A549 (cell line): ENCODE data around the gene PADI2. TPM values are rescaled to one million over a fixed set of nuclear protein-coding genes. Genes with fewer than 3 reads are reported as not detected.

Experiments
- ATAC-seq, 2 experiments: fragments of 200-7000 bp in 1 of 2; fragments of >200 bp in 1 of 2; cut with Nextera tagmentation in 1 of 2; cut with Tn5 transposase in 1 of 2; 3 replicates each; pipeline versions ENCODE4 v1.8.0 to v1.9.1; 2018 to 2020; ENCODE audit warnings: mild to moderate bottlenecking in 1 of 2, moderate library complexity in 1 of 2
- CTCF ChIA-PET: fragments of 300-600 bp; sonication (Branson Sonifier 250); formaldehyde crosslinking; extraction: SDS; loops from one replicate; lab custom pipeline; 2021; ENCODE audit warnings: antibody characterized with exemption, inconsistent platforms; lab: Yijun Ruan, JAX
- POLR2A ChIA-PET: fragments of 350-600 bp; formaldehyde crosslinking; extraction: SDS; loops from one replicate; lab custom pipeline; 2021; ENCODE audit warnings: antibody characterized with exemption, inconsistent platforms; lab: Yijun Ruan, JAX
- DNase-seq, 2 experiments: peaks; one replicate each; pipeline versions ENCODE4 v3.0.0 to v3.0.0-alpha.2; 2011 to 2016; ENCODE audit warnings: low read depth in 1 of 2, low spot score in 1 of 2
- FAIRE-seq: peaks from 2 replicates; lab custom pipeline; 2011; peaks lifted over from hg19 to GRCh38; lab: Jason Lieb, UNC
- H3K27ac ChIP-seq, 2 experiments: fragments of >200 bp; sonication (Bioruptor Twin); formaldehyde crosslinking; 3 replicates each; pipeline ENCODE4 v1.5.1; 2016 to 2017
- H3K4me1 ChIP-seq: fragments of >200 bp; sonication (Bioruptor Twin); formaldehyde crosslinking; 3 replicates; pipeline ENCODE4 v1.6.1; 2016
- H3K4me2 ChIP-seq: fragments of >200 bp; sonication (Bioruptor Twin); formaldehyde crosslinking; 3 replicates; pipeline ENCODE4 v1.6.1; 2016
- H3K4me3 ChIP-seq: fragments of >200 bp; sonication (Bioruptor Twin); formaldehyde crosslinking; 3 replicates; pipeline ENCODE4 v1.5.1; 2016
- H3K9me3 ChIP-seq: fragments of >200 bp; sonication (Bioruptor Twin); formaldehyde crosslinking; 3 replicates; pipeline ENCODE4 v1.6.1; 2016
- BHLHE40 ChIP-seq: IDR thresholded peaks from 2 replicates; pipeline ENCODE4 v1.6.1; 2012; ENCODE audit warnings: low read depth, low read length, inconsistent platforms
- CBX8 ChIP-seq: fragments of 200-600 bp; sonication (generic); IDR thresholded peaks from 2 replicates; pipeline ENCODE4 v1.6.1; 2016
- CEBPB ChIP-seq, 2 experiments: fragments of >200 bp in 1 of 2; sonication (Bioruptor Twin) in 1 of 2; formaldehyde crosslinking in 1 of 2; IDR thresholded peaks; 2 replicates each; pipeline ENCODE4 v1.6.1; 2012 to 2016
- CHD4 ChIP-seq: fragments of 200-600 bp; sonication (generic); IDR thresholded peaks from 2 replicates; pipeline ENCODE4 v1.6.1; 2016; ENCODE audit warnings: antibody characterized with exemption, mild to moderate bottlenecking, borderline replicate concordance
- EHF ChIP-seq: fragments of 250-450 bp; sonication (Bioruptor Pico); IDR thresholded peaks from 2 replicates; pipeline ENCODE4 v1.5.0; 2020; ENCODE audit warnings: mild to moderate bottlenecking
- EHMT2 ChIP-seq: fragments of 200-600 bp; sonication (generic); IDR thresholded peaks from 2 replicates; pipeline ENCODE4 v1.6.1; 2016; ENCODE audit warnings: antibody characterized with exemption, low read depth, mild to moderate bottlenecking, moderate library complexity
- ESRRA ChIP-seq: fragments of 150-350 bp; IDR thresholded peaks from 2 replicates; pipeline ENCODE4 v1.6.1; 2014; ENCODE audit warnings: mild to moderate bottlenecking, low read length, borderline replicate concordance
- HDAC2 ChIP-seq: fragments of 200-600 bp; sonication (generic); IDR thresholded peaks from 2 replicates; pipeline ENCODE4 v1.6.1; 2016
- HOXB5 ChIP-seq: fragments of 250-450 bp; sonication (Bioruptor Pico); IDR thresholded peaks from 2 replicates; pipeline ENCODE4 v1.5.0; 2020; ENCODE audit warnings: mild to moderate bottlenecking, moderate library complexity
- JUN ChIP-seq, 2 experiments: fragments of >200 bp; sonication (Bioruptor Twin); formaldehyde crosslinking; IDR thresholded peaks; 2 replicates in 1 of 2; 3 replicates in 1 of 2; pipeline ENCODE4 v1.6.1; 2016 to 2017
- KDM5A ChIP-seq: fragments of 200-600 bp; sonication (generic); IDR thresholded peaks from 2 replicates; pipeline ENCODE4 v1.6.1; 2016; ENCODE audit warnings: antibody characterized with exemption, mild to moderate bottlenecking
- NR3C1 ChIP-seq: fragments of >200 bp; sonication (Bioruptor Twin); formaldehyde crosslinking; IDR thresholded peaks from 3 replicates; pipeline ENCODE4 v1.6.1; 2017
- PHF8 ChIP-seq: fragments of 200-600 bp; sonication (generic); IDR thresholded peaks from 2 replicates; pipeline ENCODE4 v1.6.1; 2016; ENCODE audit warnings: low read depth, mild to moderate bottlenecking, antibody characterized with exemption, moderate library complexity, borderline replicate concordance
- POLR2A ChIP-seq: IDR thresholded peaks from 2 replicates; pipeline ENCODE4 v1.6.1; 2012; ENCODE audit warnings: mild to moderate bottlenecking, low read length
- RAD21 ChIP-seq, 2 experiments: fragments of >200 bp in 1 of 2; sonication (Bioruptor Twin) in 1 of 2; formaldehyde crosslinking in 1 of 2; IDR thresholded peaks in 1 of 2; conservative IDR thresholded peaks in 1 of 2; 2 replicates in 1 of 2; 3 replicates in 1 of 2; pipeline ENCODE4 v1.6.1; 2012 to 2018; ENCODE audit warnings: inconsistent platforms in 1 of 2
- RCOR1 ChIP-seq: fragments of 150-350 bp; IDR thresholded peaks from 2 replicates; pipeline ENCODE4 v1.6.1; 2014; ENCODE audit warnings: antibody characterized with exemption, low read length, low read depth
- RFX5 ChIP-seq: fragments of 450-650 bp; IDR thresholded peaks from 2 replicates; pipeline ENCODE4 v1.7.1; 2014; ENCODE audit warnings: antibody characterized with exemption, mild to moderate bottlenecking, moderate library complexity
- SMC3 ChIP-seq: fragments of >200 bp; sonication (Bioruptor Twin); formaldehyde crosslinking; IDR thresholded peaks from 3 replicates; pipeline ENCODE4 v1.6.1; 2018; ENCODE audit warnings: inconsistent platforms
- TP53 ChIP-seq: fragments of 250-450 bp; sonication (Bioruptor Pico); IDR thresholded peaks from 2 replicates; pipeline ENCODE4 v1.5.0; 2021; ENCODE audit warnings: mild to moderate bottlenecking, moderate library complexity
- ZC3H11A ChIP-seq: fragments of 450-650 bp; IDR thresholded peaks from 2 replicates; pipeline ENCODE4 v1.6.1; 2014; ENCODE audit warnings: antibody characterized with exemption, mild to moderate bottlenecking
- ZFP36 ChIP-seq: fragments of 450-650 bp; IDR thresholded peaks from 2 replicates; pipeline ENCODE4 v1.6.1; 2014; ENCODE audit warnings: borderline replicate concordance; ENCODE audit not compliant: partially characterized antibody
- ZSCAN20 ChIP-seq: fragments of 250-450 bp; sonication (Bioruptor Pico); IDR thresholded peaks from 2 replicates; pipeline ENCODE4 v1.8.0; 2022; ENCODE audit warnings: mild to moderate bottlenecking, moderate library complexity
- WGBS: methylation state at CpG from one replicate; pipeline ENCODE4 v1.1.6; 2017; ENCODE audit errors: missing lambda C conversion rate; 5-methylcytosine and 5-hydroxymethylcytosine counted together
- polyA plus RNA-seq, 4 experiments: library from polyadenylated mRNA; depleted of rRNA in 3 of 4; stranded (reverse); fragments of >200 nt; fragmentation: RNase III in 1 of 4; extraction: RNeasy Plus Mini Kit Qiagen cat#74134 plus additional on column Dnase treatment in 1 of 4; gene quantifications; 2 replicates in 3 of 4; 3 replicates in 1 of 4; pipeline ENCODE4 v1.2.3, GENCODE V29; 2011 to 2017
- TF ChIP-seq, protein P1 (sequence below): fragments of >200 bp; sonication (Bioruptor Twin); formaldehyde crosslinking; IDR thresholded peaks from 3 replicates; pipeline ENCODE4 v1.5.1; 2016
- TF ChIP-seq, protein P2 (sequence below): IDR thresholded peaks from 2 replicates; pipeline ENCODE4 v1.6.1; 2012
- TF ChIP-seq, protein P3 (sequence below): IDR thresholded peaks from 2 replicates; pipeline ENCODE4 v1.6.1; 2012
- TF ChIP-seq, protein P4 (sequence below): fragments of 200-600 bp; sonication (generic); IDR thresholded peaks from 2 replicates; pipeline ENCODE4 v1.6.1; 2016; ENCODE audit warnings: antibody characterized with exemption, mild to moderate bottlenecking, moderate library complexity
- TF ChIP-seq, protein P5 (sequence below): fragments of 450-650 bp; IDR thresholded peaks from 2 replicates; pipeline ENCODE4 v1.6.1; 2014; ENCODE audit warnings: antibody characterized with exemption

The PADI2 gene
- polyA plus RNA-seq, 2 of the 4 experiments (the other 2 are of a cell fraction), result 1.1 to 1.3 TPM

DNA sequence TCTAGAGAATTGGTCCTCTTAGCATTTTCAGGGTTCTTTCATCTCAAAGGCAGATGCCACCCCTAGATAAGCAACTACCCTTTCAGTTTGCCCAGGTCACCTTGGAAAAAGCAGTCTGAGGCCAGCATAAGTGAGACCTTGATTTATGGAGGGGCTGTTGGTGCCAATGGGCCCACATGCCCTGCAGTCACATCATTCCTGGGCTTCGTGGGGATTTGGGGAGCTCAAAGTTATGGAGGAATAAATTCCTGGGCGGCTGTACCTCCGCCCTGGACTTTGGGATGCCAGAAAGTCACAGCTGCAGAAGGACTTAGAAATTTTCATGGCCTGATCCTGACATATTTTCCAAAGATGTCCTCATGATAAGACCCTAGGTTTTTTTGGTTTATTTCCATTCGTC, 62.7 kb downstream of the PADI2 start:
- ATAC-seq (no peak), DNase-seq (no peak), FAIRE-seq (no peak)
- no peak for TF ChIP-seq ZSCAN20 (CRISPR knock-in tag)
- TF ChIP-seq HOXB5, result no peak
- TF ChIP-seq RCOR1, result no peak
- Histone ChIP-seq H3K4me2 (no peak overlapping the region), H3K9me3 (no peaks in the 10 kb centered on the region), H3K4me1 (peaks cover 12% of the 10 kb centered on the region), H3K4me3 (no peak overlapping the region), H3K27ac (no peak overlapping the region)
- WGBS, result 85% methylated on average over 4 of the region's 4 CpGs
- ChIA-PET POLR2A (no interaction called here), CTCF (interaction anchor here (1.7 to 10.0 kb wide), 4 partner anchors 69 to 350 kb away, joined by 4 to 107 read pairs (median 7); partner anchors contain the start of gene PADI6)

DNA sequence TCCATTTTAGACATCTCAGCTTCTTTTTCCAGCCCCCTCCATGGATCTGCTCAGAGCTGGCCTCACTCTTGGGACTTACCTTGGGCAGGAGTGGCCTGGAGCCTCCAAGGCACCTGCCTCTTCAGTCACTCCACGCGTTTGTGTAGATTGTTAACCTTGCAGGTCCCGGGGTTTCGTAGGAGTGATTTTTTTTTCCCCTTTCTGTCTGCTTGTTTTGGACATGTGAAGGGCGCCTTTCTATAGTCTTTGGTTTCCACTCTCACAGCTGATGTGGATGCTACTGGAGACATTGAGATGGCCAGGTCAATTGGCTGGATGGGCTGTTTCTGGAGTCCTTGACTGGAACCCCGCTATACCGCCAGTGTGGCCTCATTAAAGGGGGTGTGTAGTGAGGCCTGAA, 63.5 kb downstream of the PADI2 start:
- FAIRE-seq, result no peak
- DNase-seq, result no peak
- no peaks in the 10 kb centered on the region for H3K9me3 ChIP-seq
- ATAC-seq, result no peak
- POLR2A ChIA-PET, result no interaction called here
- WGBS, result 94% methylated on average over 7 of the region's 7 CpGs
- no peak overlapping the region for H3K4me2 ChIP-seq
- TF ChIP-seq RFX5 (no peak), TP53 (CRISPR knock-in tag) (no peak), SMC3 (no peak), ESRRA (no peak), HDAC2 (no peak), CBX8 (no peak), ZFP36 (no peak), CEBPB (IDR thresholded peaks at IDR 0.05) (no peak), CHD4 (no peak)
- TF ChIP-seq, protein P1, sequence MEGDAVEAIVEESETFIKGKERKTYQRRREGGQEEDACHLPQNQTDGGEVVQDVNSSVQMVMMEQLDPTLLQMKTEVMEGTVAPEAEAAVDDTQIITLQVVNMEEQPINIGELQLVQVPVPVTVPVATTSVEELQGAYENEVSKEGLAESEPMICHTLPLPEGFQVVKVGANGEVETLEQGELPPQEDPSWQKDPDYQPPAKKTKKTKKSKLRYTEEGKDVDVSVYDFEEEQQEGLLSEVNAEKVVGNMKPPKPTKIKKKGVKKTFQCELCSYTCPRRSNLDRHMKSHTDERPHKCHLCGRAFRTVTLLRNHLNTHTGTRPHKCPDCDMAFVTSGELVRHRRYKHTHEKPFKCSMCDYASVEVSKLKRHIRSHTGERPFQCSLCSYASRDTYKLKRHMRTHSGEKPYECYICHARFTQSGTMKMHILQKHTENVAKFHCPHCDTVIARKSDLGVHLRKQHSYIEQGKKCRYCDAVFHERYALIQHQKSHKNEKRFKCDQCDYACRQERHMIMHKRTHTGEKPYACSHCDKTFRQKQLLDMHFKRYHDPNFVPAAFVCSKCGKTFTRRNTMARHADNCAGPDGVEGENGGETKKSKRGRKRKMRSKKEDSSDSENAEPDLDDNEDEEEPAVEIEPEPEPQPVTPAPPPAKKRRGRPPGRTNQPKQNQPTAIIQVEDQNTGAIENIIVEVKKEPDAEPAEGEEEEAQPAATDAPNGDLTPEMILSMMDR, result no peak
- TF ChIP-seq, protein P2, sequence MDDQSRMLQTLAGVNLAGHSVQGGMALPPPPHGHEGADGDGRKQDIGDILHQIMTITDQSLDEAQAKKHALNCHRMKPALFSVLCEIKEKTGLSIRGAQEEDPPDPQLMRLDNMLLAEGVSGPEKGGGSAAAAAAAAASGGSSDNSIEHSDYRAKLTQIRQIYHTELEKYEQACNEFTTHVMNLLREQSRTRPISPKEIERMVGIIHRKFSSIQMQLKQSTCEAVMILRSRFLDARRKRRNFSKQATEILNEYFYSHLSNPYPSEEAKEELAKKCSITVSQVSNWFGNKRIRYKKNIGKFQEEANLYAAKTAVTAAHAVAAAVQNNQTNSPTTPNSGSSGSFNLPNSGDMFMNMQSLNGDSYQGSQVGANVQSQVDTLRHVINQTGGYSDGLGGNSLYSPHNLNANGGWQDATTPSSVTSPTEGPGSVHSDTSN, result no peak
- TF ChIP-seq, all 56 proteins: peak for 0
- Histone ChIP-seq H3K27ac (no peak overlapping the region; a peak in 1 of 6 replicates), H3K4me3 (no peak overlapping the region), H3K4me1 (peaks cover 17% of the 10 kb centered on the region)
- CTCF ChIA-PET, result interaction anchor here (0.8 to 10.0 kb wide), 4 partner anchors 10 to 350 kb away, joined by 3 to 107 read pairs (median 4); no protein-coding TSS in a partner anchor

DNA sequence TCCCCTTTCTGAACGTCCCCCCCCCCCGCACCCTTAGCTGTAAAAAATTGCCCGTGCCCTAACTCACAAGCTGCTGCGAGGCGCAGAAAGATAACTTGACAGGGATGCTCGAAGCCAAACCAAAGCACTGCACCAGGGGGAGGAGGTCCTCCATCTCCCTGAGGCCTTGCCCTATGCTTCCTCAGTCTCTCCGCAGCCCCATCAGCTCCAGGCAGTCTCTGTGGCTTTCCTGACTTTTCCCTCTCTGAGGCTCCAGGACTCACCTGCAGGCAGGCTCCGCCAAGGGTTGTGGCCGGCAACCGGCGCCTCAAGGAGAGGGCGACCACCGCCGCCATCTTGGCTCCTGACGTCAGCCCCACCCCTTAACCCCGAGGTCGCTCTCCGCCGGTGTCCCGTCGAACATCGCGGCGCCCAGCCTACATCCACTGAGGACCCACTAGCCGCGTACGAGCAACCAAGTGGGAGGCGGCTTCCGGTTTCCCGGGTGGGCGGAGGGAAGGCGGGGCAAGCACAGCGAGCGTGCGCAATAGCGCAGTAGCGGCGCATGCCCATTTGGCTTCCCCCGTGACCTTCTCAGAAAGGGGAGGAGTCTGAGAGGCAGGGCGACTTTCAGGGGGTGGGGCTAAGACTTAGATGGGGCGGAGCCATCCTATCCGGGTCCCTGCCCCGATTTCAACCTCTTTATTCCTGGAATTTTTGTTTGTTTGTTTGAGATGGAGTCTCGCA, 65.4 kb downstream of the PADI2 start, which contains the start of gene SDHB:
TSS of gene SDHB (minus strand) at position 348 of the 726 bp plus-strand sequence. CDS start at position 335, 13 bp downstream.
- FAIRE-seq (no peak), DNase-seq (peak; percentile 93 to 97), ATAC-seq (peak; percentile 99)
- WGBS, result 2% methylated on average over 36 of the region's 44 CpGs
- H3K4me2 ChIP-seq, result peak within 1 kb of the TSS; percentile 82
- ChIA-PET CTCF (interaction anchor here (1.8 kb wide), 1 partner anchor 72 kb away, joined by 5 read pairs; no protein-coding TSS in a partner anchor), POLR2A (no interaction called here)
- peaks cover 17% of the 10 kb centered on the region for H3K4me1 ChIP-seq
- no peaks in the 10 kb centered on the region for H3K9me3 ChIP-seq
- peak within 1 kb of the TSS; percentile 78 to 95 for H3K27ac ChIP-seq
- H3K4me3 ChIP-seq, result peak within 1 kb of the TSS; percentile 72
- peak; percentile 79 for TF ChIP-seq POLR2A
- no peak for TF ChIP-seq EHMT2
- no peak for TF ChIP-seq RCOR1
- TF ChIP-seq KDM5A, result peak; percentile 93
- TF ChIP-seq HOXB5, result no peak
- no peak for TF ChIP-seq ESRRA
- TF ChIP-seq BHLHE40, result no peak
- no peak for TF ChIP-seq CEBPB (IDR thresholded peaks at IDR 0.05)
- TF ChIP-seq HDAC2, result no peak
- peak; percentile 64; the same call in 1 of the 2 replicates for TF ChIP-seq PHF8
- TF ChIP-seq CBX8, result no peak
- TF ChIP-seq, protein P3, sequence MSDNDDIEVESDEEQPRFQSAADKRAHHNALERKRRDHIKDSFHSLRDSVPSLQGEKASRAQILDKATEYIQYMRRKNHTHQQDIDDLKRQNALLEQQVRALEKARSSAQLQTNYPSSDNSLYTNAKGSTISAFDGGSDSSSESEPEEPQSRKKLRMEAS, result peak; percentile 55
- no peak for TF ChIP-seq RAD21 (conservative IDR thresholded peaks at IDR 0.05 in 1 of 2, IDR thresholded peaks at IDR 0.05 in 1 of 2)
- TF ChIP-seq, protein P4, sequence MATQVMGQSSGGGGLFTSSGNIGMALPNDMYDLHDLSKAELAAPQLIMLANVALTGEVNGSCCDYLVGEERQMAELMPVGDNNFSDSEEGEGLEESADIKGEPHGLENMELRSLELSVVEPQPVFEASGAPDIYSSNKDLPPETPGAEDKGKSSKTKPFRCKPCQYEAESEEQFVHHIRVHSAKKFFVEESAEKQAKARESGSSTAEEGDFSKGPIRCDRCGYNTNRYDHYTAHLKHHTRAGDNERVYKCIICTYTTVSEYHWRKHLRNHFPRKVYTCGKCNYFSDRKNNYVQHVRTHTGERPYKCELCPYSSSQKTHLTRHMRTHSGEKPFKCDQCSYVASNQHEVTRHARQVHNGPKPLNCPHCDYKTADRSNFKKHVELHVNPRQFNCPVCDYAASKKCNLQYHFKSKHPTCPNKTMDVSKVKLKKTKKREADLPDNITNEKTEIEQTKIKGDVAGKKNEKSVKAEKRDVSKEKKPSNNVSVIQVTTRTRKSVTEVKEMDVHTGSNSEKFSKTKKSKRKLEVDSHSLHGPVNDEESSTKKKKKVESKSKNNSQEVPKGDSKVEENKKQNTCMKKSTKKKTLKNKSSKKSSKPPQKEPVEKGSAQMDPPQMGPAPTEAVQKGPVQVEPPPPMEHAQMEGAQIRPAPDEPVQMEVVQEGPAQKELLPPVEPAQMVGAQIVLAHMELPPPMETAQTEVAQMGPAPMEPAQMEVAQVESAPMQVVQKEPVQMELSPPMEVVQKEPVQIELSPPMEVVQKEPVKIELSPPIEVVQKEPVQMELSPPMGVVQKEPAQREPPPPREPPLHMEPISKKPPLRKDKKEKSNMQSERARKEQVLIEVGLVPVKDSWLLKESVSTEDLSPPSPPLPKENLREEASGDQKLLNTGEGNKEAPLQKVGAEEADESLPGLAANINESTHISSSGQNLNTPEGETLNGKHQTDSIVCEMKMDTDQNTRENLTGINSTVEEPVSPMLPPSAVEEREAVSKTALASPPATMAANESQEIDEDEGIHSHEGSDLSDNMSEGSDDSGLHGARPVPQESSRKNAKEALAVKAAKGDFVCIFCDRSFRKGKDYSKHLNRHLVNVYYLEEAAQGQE, result no peak
- TF ChIP-seq EHF, result no peak
- TF ChIP-seq, protein P5, sequence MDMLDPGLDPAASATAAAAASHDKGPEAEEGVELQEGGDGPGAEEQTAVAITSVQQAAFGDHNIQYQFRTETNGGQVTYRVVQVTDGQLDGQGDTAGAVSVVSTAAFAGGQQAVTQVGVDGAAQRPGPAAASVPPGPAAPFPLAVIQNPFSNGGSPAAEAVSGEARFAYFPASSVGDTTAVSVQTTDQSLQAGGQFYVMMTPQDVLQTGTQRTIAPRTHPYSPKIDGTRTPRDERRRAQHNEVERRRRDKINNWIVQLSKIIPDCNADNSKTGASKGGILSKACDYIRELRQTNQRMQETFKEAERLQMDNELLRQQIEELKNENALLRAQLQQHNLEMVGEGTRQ, result peak; percentile 75
- peak in 1 of 2 experiments; percentile 32; a peak in 1 of 5 replicates for TF ChIP-seq JUN (IDR thresholded peaks at IDR 0.05)
- no peak for TF ChIP-seq NR3C1
- no peak for TF ChIP-seq ZC3H11A
